HEK293 (cell line): ENCODE measurements around the gene RSPO4.

Experiments used
- CTCF ChIA-PET: fragments of 350-600 bp; formaldehyde crosslinking; extraction: SDS; loops from one replicate; lab custom pipeline; 2021; ENCODE audit warnings: antibody characterized with exemption; lab: Yijun Ruan, JAX
- POLR2A ChIA-PET: fragments of 300-600 bp; formaldehyde crosslinking; extraction: SDS; loops from one replicate; lab custom pipeline; 2020; ENCODE audit warnings: antibody characterized with exemption, inconsistent platforms; lab: Yijun Ruan, JAX
- H3K27ac ChIP-seq: fragments of 200-500 bp; sonication (Bioruptor generic); 2 replicates; pipeline ENCODE4 v1.5.1; 2014; ENCODE audit warnings: low read depth, low read length, control low read depth, inconsistent platforms; ENCODE audit errors: extremely low read depth
- H3K36me3 ChIP-seq, 2 experiments: fragments of 200-500 bp in 1 of 2; sonication (Bioruptor generic) in 1 of 2; 1 replicate in 1 of 2; 2 replicates in 1 of 2; pipeline ENCODE4 v1.5.1; 2014 to 2017; ENCODE audit warnings: inconsistent platforms in 2 of 2, low read length in 2 of 2; ENCODE audit not compliant: control insufficient read depth in 2 of 2, insufficient read depth in 1 of 2
- H3K4me1 ChIP-seq: fragments of 200-500 bp; sonication (Bioruptor generic); 2 replicates; pipeline ENCODE4 v1.5.1; 2014; ENCODE audit warnings: mild to moderate bottlenecking, low read length, inconsistent platforms; ENCODE audit not compliant: control insufficient read depth, insufficient read depth
- H3K4me3 ChIP-seq: 2 replicates; pipeline ENCODE4 v1.5.1; 2011; ENCODE audit warnings: low read depth, mild to moderate bottlenecking, control low read depth, low read length, moderate library complexity
- H3K9me3 ChIP-seq: fragments of 200-500 bp; sonication (Bioruptor generic); 2 replicates; pipeline ENCODE4 v1.5.1; 2014; ENCODE audit warnings: low read depth, low read length, inconsistent platforms; ENCODE audit not compliant: control insufficient read depth, insufficient read depth
- KLF10 ChIP-seq: fragments of 450-650 bp; IDR thresholded peaks from 2 replicates; pipeline ENCODE4 v1.5.1; 2018; ENCODE audit warnings: missing biosample characterization, mild to moderate bottlenecking, missing genetic modification characterization
- SALL2 ChIP-seq: fragments of 450-650 bp; formaldehyde crosslinking; IDR thresholded peaks from 2 replicates; pipeline ENCODE4 v1.5.0; 2017; ENCODE audit warnings: missing biosample characterization, mild to moderate bottlenecking, missing genetic modification characterization, borderline replicate concordance
- SP7 ChIP-seq: fragments of 450-650 bp; formaldehyde crosslinking; IDR thresholded peaks from 2 replicates; pipeline ENCODE4 v1.5.1; 2016; ENCODE audit warnings: missing biosample characterization, missing genetic modification characterization
- TCF7L2 ChIP-seq: IDR thresholded peaks from 2 replicates; pipeline ENCODE4 v1.6.1; 2011; ENCODE audit warnings: low read depth, mild to moderate bottlenecking, inconsistent platforms, low read length, moderate library complexity, borderline replicate concordance
- WT1 ChIP-seq: fragments of 450-650 bp; formaldehyde crosslinking; IDR thresholded peaks from 2 replicates; pipeline ENCODE4 v1.5.1; 2016; ENCODE audit warnings: missing biosample characterization, missing genetic modification characterization
- YY1 ChIP-seq: fragments of 450-650 bp; formaldehyde crosslinking; IDR thresholded peaks from 2 replicates; pipeline ENCODE4 v1.5.1; 2018; ENCODE audit warnings: missing biosample characterization, missing genetic modification characterization
- ZBTB48 ChIP-seq: fragments of 450-650 bp; formaldehyde crosslinking; IDR thresholded peaks from 2 replicates; pipeline ENCODE4 v1.5.1; 2016; ENCODE audit warnings: missing biosample characterization, missing genetic modification characterization
- ZEB2 ChIP-seq: fragments of 450-650 bp; formaldehyde crosslinking; IDR thresholded peaks from 2 replicates; pipeline ENCODE4 v1.5.1; 2016; ENCODE audit warnings: missing biosample characterization, missing genetic modification characterization
- ZFP37 ChIP-seq: fragments of 450-650 bp; formaldehyde crosslinking; IDR thresholded peaks from 2 replicates; pipeline ENCODE4 v1.5.1; 2016; ENCODE audit warnings: missing biosample characterization, missing genetic modification characterization
- ZNF121 ChIP-seq: fragments of 450-650 bp; formaldehyde crosslinking; IDR thresholded peaks from 2 replicates; pipeline ENCODE4 v1.5.1; 2016; ENCODE audit warnings: missing biosample characterization, missing genetic modification characterization
- ZNF140 ChIP-seq: fragments of 450-650 bp; formaldehyde crosslinking; IDR thresholded peaks from 2 replicates; pipeline ENCODE4 v1.5.1; 2016; ENCODE audit warnings: missing biosample characterization, missing genetic modification characterization
- ZNF157 ChIP-seq: fragments of 450-650 bp; formaldehyde crosslinking; IDR thresholded peaks from 2 replicates; pipeline ENCODE4 v1.5.1; 2016; ENCODE audit warnings: missing biosample characterization, missing genetic modification characterization
- ZNF16 ChIP-seq: fragments of 450-650 bp; formaldehyde crosslinking; IDR thresholded peaks from 2 replicates; pipeline ENCODE4 v1.5.1; 2016; ENCODE audit warnings: low read depth, missing biosample characterization, missing genetic modification characterization
- ZNF221 ChIP-seq: fragments of 450-650 bp; formaldehyde crosslinking; IDR thresholded peaks from 2 replicates; pipeline ENCODE4 v1.5.1; 2017; ENCODE audit warnings: missing biosample characterization, missing genetic modification characterization, borderline replicate concordance
- ZNF266 ChIP-seq: fragments of 450-650 bp; formaldehyde crosslinking; IDR thresholded peaks from 2 replicates; pipeline ENCODE4 v1.5.1; 2016; ENCODE audit warnings: missing biosample characterization, missing genetic modification characterization, low read depth
- ZNF302 ChIP-seq: fragments of 450-650 bp; formaldehyde crosslinking; IDR thresholded peaks from 2 replicates; pipeline ENCODE4 v1.5.1; 2016; ENCODE audit warnings: missing biosample characterization, missing genetic modification characterization, low read depth
- ZNF324 ChIP-seq: fragments of 450-650 bp; formaldehyde crosslinking; IDR thresholded peaks from 2 replicates; pipeline ENCODE4 v1.5.1; 2016; ENCODE audit warnings: missing biosample characterization, missing genetic modification characterization
- ZNF335 ChIP-seq: fragments of 450-650 bp; formaldehyde crosslinking; conservative IDR thresholded peaks from 2 replicates; pipeline ENCODE4 v1.5.1; 2016; ENCODE audit warnings: missing biosample characterization, missing genetic modification characterization
- ZNF510 ChIP-seq: fragments of 450-650 bp; formaldehyde crosslinking; IDR thresholded peaks from 2 replicates; pipeline ENCODE4 v1.5.1; 2018; ENCODE audit warnings: mild to moderate bottlenecking, missing genetic modification characterization, missing biosample characterization; ENCODE audit not compliant: insufficient replicate concordance
- ZNF555 ChIP-seq: fragments of 450-650 bp; formaldehyde crosslinking; conservative IDR thresholded peaks from 2 replicates; pipeline ENCODE4 v1.5.1; 2017; ENCODE audit warnings: missing biosample characterization, mild to moderate bottlenecking, missing genetic modification characterization, inconsistent platforms
- ZNF621 ChIP-seq: fragments of 450-650 bp; formaldehyde crosslinking; IDR thresholded peaks from 2 replicates; pipeline ENCODE4 v1.5.1; 2017; ENCODE audit warnings: missing biosample characterization, missing genetic modification characterization
- ZNF626 ChIP-seq: fragments of 450-650 bp; sonication (Bioruptor Pico); formaldehyde crosslinking; IDR thresholded peaks from 2 replicates; pipeline ENCODE4 v1.5.1; 2018; ENCODE audit warnings: missing biosample characterization, missing genetic modification characterization, inconsistent platforms
- ZNF664 ChIP-seq: fragments of 450-650 bp; formaldehyde crosslinking; IDR thresholded peaks from 2 replicates; pipeline ENCODE4 v1.5.1; 2016; ENCODE audit warnings: missing biosample characterization, missing genetic modification characterization
- ZNF837 ChIP-seq: fragments of 450-650 bp; formaldehyde crosslinking; IDR thresholded peaks from 2 replicates; pipeline ENCODE4 v1.5.1; 2016; ENCODE audit warnings: missing biosample characterization, missing genetic modification characterization
- TF ChIP-seq, protein P1 (sequence below): fragments of 450-650 bp; formaldehyde crosslinking; IDR thresholded peaks from 2 replicates; pipeline ENCODE4 v1.5.1; 2016; ENCODE audit warnings: missing biosample characterization, missing genetic modification characterization, borderline replicate concordance
- TF ChIP-seq, protein P2 (sequence below): fragments of 450-650 bp; formaldehyde crosslinking; IDR thresholded peaks from 2 replicates; pipeline ENCODE4 v1.5.1; 2016; ENCODE audit warnings: missing biosample characterization, missing genetic modification characterization

Gene RSPO4

DNA sequence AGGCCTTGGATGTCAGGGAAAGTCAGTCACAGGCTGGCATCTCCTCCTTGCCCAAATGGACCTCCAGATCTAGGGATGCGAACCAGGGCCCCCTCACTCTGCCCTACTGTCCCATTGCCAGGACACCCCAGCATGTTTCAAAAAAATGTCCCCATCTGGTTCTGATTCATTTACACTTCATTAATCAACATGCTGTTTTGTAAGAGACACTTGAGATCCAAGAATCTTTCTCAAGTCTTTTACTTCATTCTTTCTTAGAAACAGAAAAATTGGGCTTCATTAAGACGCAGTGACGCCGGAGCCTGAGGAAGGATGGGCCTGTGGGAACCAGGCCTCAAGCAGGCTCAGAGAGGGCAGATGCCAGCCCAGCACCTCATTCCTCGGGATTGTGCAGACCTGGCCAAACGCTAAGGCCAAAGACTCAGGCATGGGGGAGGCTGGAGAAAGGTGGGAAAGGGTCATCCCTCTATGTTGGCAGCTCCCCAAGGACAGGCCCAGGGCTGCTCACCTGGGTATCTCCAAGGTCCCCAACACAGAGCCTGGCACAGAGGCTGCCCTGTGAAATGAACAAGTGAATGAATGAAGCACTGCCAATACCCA is 3.8 kb downstream of the RSPO4 start (continued):
- TF ChIP-seq, protein P1, sequence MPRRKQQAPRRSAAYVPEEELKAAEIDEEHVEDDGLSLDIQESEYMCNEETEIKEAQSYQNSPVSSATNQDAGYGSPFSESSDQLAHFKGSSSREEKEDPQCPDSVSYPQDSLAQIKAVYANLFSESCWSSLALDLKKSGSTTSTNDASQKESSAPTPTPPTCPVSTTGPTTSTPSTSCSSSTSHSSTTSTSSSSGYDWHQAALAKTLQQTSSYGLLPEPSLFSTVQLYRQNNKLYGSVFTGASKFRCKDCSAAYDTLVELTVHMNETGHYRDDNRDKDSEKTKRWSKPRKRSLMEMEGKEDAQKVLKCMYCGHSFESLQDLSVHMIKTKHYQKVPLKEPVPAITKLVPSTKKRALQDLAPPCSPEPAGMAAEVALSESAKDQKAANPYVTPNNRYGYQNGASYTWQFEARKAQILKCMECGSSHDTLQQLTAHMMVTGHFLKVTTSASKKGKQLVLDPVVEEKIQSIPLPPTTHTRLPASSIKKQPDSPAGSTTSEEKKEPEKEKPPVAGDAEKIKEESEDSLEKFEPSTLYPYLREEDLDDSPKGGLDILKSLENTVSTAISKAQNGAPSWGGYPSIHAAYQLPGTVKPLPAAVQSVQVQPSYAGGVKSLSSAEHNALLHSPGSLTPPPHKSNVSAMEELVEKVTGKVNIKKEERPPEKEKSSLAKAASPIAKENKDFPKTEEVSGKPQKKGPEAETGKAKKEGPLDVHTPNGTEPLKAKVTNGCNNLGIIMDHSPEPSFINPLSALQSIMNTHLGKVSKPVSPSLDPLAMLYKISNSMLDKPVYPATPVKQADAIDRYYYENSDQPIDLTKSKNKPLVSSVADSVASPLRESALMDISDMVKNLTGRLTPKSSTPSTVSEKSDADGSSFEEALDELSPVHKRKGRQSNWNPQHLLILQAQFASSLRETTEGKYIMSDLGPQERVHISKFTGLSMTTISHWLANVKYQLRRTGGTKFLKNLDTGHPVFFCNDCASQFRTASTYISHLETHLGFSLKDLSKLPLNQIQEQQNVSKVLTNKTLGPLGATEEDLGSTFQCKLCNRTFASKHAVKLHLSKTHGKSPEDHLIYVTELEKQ (tag by site-specific recombination): no peak
- TF ChIP-seq ZNF324 (no peak), ZNF16 (tag by site-specific recombination) (no peak), ZNF121 (tag by site-specific recombination) (no peak), ZNF335 (tag by site-specific recombination) (no peak), ZEB2 (tag by site-specific recombination) (no peak), ZNF664 (tag by site-specific recombination) (no peak), ZNF302 (tag by site-specific recombination) (no peak), ZNF221 (tag by site-specific recombination) (no peak), ZNF266 (tag by site-specific recombination) (no peak), ZNF626 (tag by site-specific recombination) (no peak), YY1 (no peak), SALL2 (tag by site-specific recombination) (no peak)
- TF ChIP-seq, protein P2, sequence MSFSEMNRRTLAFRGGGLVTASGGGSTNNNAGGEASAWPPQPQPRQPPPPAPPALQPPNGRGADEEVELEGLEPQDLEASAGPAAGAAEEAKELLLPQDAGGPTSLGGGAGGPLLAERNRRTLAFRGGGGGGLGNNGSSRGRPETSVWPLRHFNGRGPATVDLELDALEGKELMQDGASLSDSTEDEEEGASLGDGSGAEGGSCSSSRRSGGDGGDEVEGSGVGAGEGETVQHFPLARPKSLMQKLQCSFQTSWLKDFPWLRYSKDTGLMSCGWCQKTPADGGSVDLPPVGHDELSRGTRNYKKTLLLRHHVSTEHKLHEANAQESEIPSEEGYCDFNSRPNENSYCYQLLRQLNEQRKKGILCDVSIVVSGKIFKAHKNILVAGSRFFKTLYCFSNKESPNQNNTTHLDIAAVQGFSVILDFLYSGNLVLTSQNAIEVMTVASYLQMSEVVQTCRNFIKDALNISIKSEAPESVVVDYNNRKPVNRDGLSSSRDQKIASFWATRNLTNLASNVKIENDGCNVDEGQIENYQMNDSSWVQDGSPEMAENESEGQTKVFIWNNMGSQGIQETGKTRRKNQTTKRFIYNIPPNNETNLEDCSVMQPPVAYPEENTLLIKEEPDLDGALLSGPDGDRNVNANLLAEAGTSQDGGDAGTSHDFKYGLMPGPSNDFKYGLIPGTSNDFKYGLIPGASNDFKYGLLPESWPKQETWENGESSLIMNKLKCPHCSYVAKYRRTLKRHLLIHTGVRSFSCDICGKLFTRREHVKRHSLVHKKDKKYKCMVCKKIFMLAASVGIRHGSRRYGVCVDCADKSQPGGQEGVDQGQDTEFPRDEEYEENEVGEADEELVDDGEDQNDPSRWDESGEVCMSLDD (tag by site-specific recombination): no peak

DNA sequence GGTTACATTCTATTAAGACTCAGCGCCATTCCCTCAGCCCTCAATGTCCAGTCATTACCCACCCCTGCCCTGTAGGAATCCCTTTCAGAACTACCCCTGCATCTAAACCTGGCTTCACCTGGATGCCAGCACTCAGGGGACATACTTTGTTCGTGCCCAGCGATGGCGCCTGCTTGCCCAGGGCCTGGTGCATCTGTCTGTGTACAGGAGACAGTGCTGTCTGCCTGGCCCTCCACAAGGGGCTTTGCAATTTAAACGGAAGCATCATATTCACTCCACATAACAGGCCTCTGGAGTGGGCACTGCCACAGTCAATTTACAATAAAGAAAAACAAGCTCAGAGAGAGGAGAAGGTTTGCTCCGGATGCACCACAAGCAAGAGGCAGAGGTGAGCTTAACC is 4.6 kb downstream of the RSPO4 start:
- Histone ChIP-seq H3K9me3 (no peaks in the 10 kb centered on the region), H3K4me3 (no peak overlapping the region), H3K36me3 (no peaks in the 10 kb centered on the region), H3K27ac (no peak overlapping the region), H3K4me1 (no peaks in the 10 kb centered on the region)
- ChIA-PET CTCF (interaction anchor here (0.5 kb wide), 1 partner anchor 182 kb away, joined by 3 read pairs; no protein-coding TSS in a partner anchor), POLR2A (no interaction called here)
- TF ChIP-seq WT1 (tag by site-specific recombination) (no peak), ZNF157 (tag by site-specific recombination) (no peak), ZNF837 (no peak), ZFP37 (no peak), SP7 (no peak), ZNF555 (tag by site-specific recombination) (no peak), ZBTB48 (no peak), ZNF510 (tag by site-specific recombination) (no peak), ZNF140 (no peak), ZNF335 (tag by site-specific recombination) (no peak), TCF7L2 (no peak), KLF10 (tag by site-specific recombination) (no peak), ZNF121 (tag by site-specific recombination) (no peak), ZNF621 (tag by site-specific recombination) (no peak)
